ENCODE measurements around the gene PCLO. TPM values are rescaled to one million over a fixed set of nuclear protein-coding genes. Genes with fewer than 3 reads are reported as not detected.
"Not testable (repeated sequence)": the region's sequence is repeated elsewhere in the genome, so short reads cannot be mapped to it uniquely, and the experiment has no call there.

PCLO gene
- total RNA-seq, 6 donors from 2014 or later, result 3.0 to 19.8 (median 8.6) TPM

DNA sequence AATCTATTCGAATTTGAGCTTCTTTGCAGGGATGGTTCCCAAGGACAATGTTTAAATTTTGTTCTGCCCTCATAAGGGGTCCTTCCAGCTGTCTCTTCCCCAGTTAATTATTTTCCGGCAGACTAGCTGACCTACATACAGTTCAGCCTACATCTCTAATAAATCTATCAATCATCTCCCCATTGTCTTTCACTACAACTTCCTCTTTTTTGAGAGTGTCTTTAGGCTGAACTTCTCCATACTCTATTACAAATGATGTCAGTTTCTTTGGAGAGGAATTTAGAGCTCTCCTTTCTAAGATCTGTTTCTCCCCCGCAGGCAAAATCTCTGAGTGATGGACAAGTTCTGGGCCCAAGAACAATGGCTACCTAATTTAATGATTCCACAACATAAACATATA, 122.2 kb downstream of the PCLO start:
- H3K27me3 ChIP-seq, result no peaks in the 10 kb centered on the region
- no peaks in the 10 kb centered on the region for H3K36me3 ChIP-seq
- no peak overlapping the region for H3K27ac ChIP-seq
- no peaks in the 10 kb centered on the region for H3K4me1 ChIP-seq
- no peak overlapping the region for H3K4me3 ChIP-seq
- TF ChIP-seq POLR2AphosphoS5 (IDR thresholded peaks at IDR 0.05), result no peak
- no peak for TF ChIP-seq EP300 (IDR thresholded peaks at IDR 0.05)
- H3K9me3 ChIP-seq, result no peaks in the 10 kb centered on the region
- WGBS, 2 donors, result 56 to 65% methylated on average over 3 of the region's 3 CpGs
- DNase-seq (no peak), ATAC-seq (ENCODE audit: low FRiP score in 2 of 2) (no peak)

GRCh38 chr7:83038787-83039186, 123.9 kb downstream of the PCLO start:
- Histone ChIP-seq H3K36me3 (no peaks in the 10 kb centered on the region), H3K27me3 (no peaks in the 10 kb centered on the region), H3K4me1 (no peaks in the 10 kb centered on the region), H3K27ac (no peak overlapping the region), H3K9me3 (no peaks in the 10 kb centered on the region), H3K4me3 (no peak overlapping the region)
- TF ChIP-seq CTCF (IDR thresholded peaks at IDR 0.05) (no peak), POLR2AphosphoS5 (IDR thresholded peaks at IDR 0.05) (no peak), POLR2A (IDR thresholded peaks at IDR 0.05) (no peak), EP300 (IDR thresholded peaks at IDR 0.05) (no peak)
- DNase-seq (no peak), ATAC-seq (ENCODE audit: low FRiP score in 2 of 2) (no peak)
- 64 to 96% methylated on average over 1 of the region's 1 CpG for WGBS, 2 donors

- no peak overlapping the region for H3K4me3 ChIP-seq
- H3K9me3 ChIP-seq, result no peaks in the 10 kb centered on the region
- no peak for ATAC-seq (ENCODE audit: low FRiP score in 2 of 2)
Measured at GRCh38 chr7:83036721-83037380, 125.8 kb downstream of the PCLO start.

GRCh38 chr7:83036130-83036529, 126.6 kb downstream of the PCLO start:
- TF ChIP-seq POLR2AphosphoS5 (IDR thresholded peaks at IDR 0.05) (no peak), EP300 (IDR thresholded peaks at IDR 0.05) (no peak), CTCF (IDR thresholded peaks at IDR 0.05) (no peak), POLR2A (IDR thresholded peaks at IDR 0.05) (no peak)

More at GRCh38 chr7:83036721-83037380, 125.8 kb downstream of the PCLO start:
- TF ChIP-seq CTCF (IDR thresholded peaks at IDR 0.05) (no peak), POLR2AphosphoS5 (IDR thresholded peaks at IDR 0.05) (no peak), EP300 (IDR thresholded peaks at IDR 0.05) (no peak), POLR2A (IDR thresholded peaks at IDR 0.05) (no peak)
- H3K27ac ChIP-seq, result no peak overlapping the region
- 77 to 87% methylated on average over 3 of the region's 3 CpGs for WGBS, 2 donors
- DNase-seq, result no peak
- no peaks in the 10 kb centered on the region for H3K4me1 ChIP-seq
- H3K36me3 ChIP-seq, result no peaks in the 10 kb centered on the region
- no peaks in the 10 kb centered on the region for H3K27me3 ChIP-seq

DNA sequence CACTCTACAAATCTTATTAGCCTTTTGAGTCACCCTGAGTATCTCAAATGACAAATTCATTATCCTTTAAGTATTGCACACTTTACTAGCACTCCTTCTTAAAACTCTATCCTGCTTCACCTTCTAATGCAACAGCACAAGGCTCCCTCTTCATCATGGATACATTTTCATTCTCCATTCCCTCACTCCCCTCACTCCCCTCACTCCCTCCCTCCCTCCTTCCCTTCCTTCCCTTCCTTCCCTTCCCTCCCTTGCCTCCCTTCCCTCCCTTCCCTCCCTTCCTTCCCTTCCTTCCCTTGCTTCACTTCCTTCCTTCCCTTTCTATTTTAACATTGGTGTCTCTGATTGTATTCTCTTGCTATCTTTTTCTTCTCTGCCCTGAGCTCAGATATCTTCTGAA, 130.5 kb downstream of the PCLO start:
- TF ChIP-seq POLR2A (IDR thresholded peaks at IDR 0.05) (no peak), CTCF (IDR thresholded peaks at IDR 0.05) (no peak)
- no peaks in the 10 kb centered on the region for H3K9me3 ChIP-seq
- no peak for DNase-seq
- H3K36me3 ChIP-seq, result no peaks in the 10 kb centered on the region
- H3K27me3 ChIP-seq, result no peaks in the 10 kb centered on the region
- no peak overlapping the region for H3K4me3 ChIP-seq
- ATAC-seq (ENCODE audit: low FRiP score in 2 of 2), result no peak
- no peaks in the 10 kb centered on the region for H3K4me1 ChIP-seq
- H3K27ac ChIP-seq, result no peak overlapping the region

More at GRCh38 chr7:83036130-83036529, 126.6 kb downstream of the PCLO start:
- WGBS, 2 donors, result 11 to 48% methylated on average over 2 of the region's 2 CpGs
- H3K27ac ChIP-seq, result no peak overlapping the region
- H3K4me3 ChIP-seq, result no peak overlapping the region
- DNase-seq, result no peak
- no peak for ATAC-seq (ENCODE audit: low FRiP score in 2 of 2)
- H3K9me3 ChIP-seq, result no peaks in the 10 kb centered on the region
- H3K27me3 ChIP-seq, result no peaks in the 10 kb centered on the region
- no peaks in the 10 kb centered on the region for H3K36me3 ChIP-seq
- no peaks in the 10 kb centered on the region for H3K4me1 ChIP-seq

DNA sequence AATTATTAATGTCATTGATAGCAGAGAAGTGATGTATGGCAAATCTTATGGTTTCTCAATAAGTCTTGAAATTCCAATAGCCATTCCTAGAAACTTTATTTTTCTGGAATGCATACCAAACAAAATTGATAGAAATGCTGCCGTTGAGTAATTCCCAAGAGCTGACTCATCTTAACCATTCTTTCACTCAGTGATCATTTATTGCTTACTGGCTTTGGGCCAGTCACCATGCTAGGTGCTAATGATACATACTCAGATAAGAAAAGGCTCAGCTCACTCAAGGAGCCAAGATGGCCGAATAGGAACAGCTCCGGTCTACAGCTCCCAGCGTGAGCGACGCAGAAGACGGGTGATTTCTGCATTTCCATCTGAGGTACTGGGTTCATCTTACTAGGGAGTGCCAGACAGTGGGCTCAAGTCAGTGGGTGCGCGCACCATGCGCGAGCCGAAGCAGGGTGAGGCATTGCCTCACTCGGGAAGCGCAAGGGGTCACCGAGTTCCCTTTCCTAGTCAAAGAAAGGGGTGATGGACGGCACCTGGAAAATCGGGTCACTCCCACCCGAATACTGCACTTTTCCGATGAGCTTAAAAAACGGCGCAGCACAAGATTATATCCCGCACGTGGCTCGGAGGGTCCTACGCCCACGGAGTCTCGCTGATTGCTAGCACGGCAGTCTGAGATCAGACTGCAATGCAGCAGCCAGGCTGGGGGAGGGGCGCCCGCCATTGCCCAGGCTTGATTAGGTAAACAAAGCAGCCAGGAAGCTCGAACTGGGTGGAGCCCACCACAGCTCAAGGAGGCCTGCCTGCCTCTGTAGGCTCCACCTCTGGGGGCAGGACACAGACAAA, 138.6 kb downstream of the PCLO start:
- H3K36me3 ChIP-seq; H3K4me1 ChIP-seq; H3K4me3 ChIP-seq; ATAC-seq (ENCODE audit: low FRiP score in 2 of 2); H3K9me3 ChIP-seq; H3K27ac ChIP-seq; H3K27me3 ChIP-seq: not testable (repeated sequence)
- peak in 1 of 2 donors; percentile 57 for DNase-seq
- WGBS, 2 donors, result 90% methylated on average over 28 to 31 of the region's 31 CpGs
